Endodermal cell (in vitro differentiated cells): ENCODE data around the gene BPIFB4. TPM values are rescaled to one million over a fixed set of nuclear protein-coding genes. Genes with fewer than 3 reads are reported as not detected.
"Not testable (repeated sequence)": the region's sequence is repeated elsewhere in the genome, so short reads cannot be mapped to it uniquely, and the experiment has no call there.

ENCODE experiments used
- DNase-seq: peaks from one replicate; pipeline ENCODE4 v3.0.0-alpha.2; 2017
- H3K27ac ChIP-seq: 2 replicates; pipeline ENCODE4 v1.5.1; 2013; ENCODE audit warnings: mild to moderate bottlenecking, low read depth, low read length, moderate library complexity
- H3K27me3 ChIP-seq: 2 replicates; pipeline ENCODE4 v1.6.1; 2013; ENCODE audit warnings: mild to moderate bottlenecking, low read length, moderate library complexity; ENCODE audit not compliant: insufficient read depth, control insufficient read depth, poor library complexity, severe bottlenecking
- H3K36me3 ChIP-seq: 2 replicates; pipeline ENCODE4 v1.7.0; 2013; ENCODE audit warnings: mild to moderate bottlenecking, low read length, moderate library complexity; ENCODE audit not compliant: control insufficient read depth, insufficient read depth
- H3K4me1 ChIP-seq: one replicate; pipeline ENCODE4 v1.7.0; 2013; ENCODE audit warnings: low read length; ENCODE audit not compliant: control insufficient read depth, insufficient read depth
- H3K4me3 ChIP-seq: 2 replicates; pipeline ENCODE4 v1.5.1; 2013; ENCODE audit warnings: mild to moderate bottlenecking, low read length, moderate library complexity
- H3K9ac ChIP-seq: 2 replicates; pipeline ENCODE4 v1.6.1; 2013; ENCODE audit warnings: mild to moderate bottlenecking, low read length, moderate library complexity; ENCODE audit not compliant: poor library complexity, severe bottlenecking; ENCODE audit errors: extremely low read depth
- H3K9me3 ChIP-seq: 2 replicates; pipeline ENCODE4 v1.6.1; 2013; ENCODE audit warnings: mild to moderate bottlenecking, low read length, moderate library complexity; ENCODE audit not compliant: control insufficient read depth
- H3K27ac Mint-ChIP-seq: 2 replicates; pipeline ENCODE4 v1.8.0; 2020; ENCODE audit warnings: mixed read lengths
- H3K27me3 Mint-ChIP-seq: 2 replicates; pipeline ENCODE4 v1.8.0; 2021; ENCODE audit warnings: mild to moderate bottlenecking, mixed read lengths; ENCODE audit not compliant: insufficient read depth
- H3K36me3 Mint-ChIP-seq: 2 replicates; pipeline ENCODE4 v1.8.0; 2020; ENCODE audit warnings: low read depth, mixed read lengths
- H3K4me1 Mint-ChIP-seq: 2 replicates; pipeline ENCODE4 v1.8.0; 2020; ENCODE audit warnings: mixed read lengths
- H3K4me3 Mint-ChIP-seq: 2 replicates; pipeline ENCODE4 v1.8.0; 2020; ENCODE audit warnings: mild to moderate bottlenecking, moderate library complexity, mixed read lengths
- H3K9me3 Mint-ChIP-seq: 2 replicates; pipeline ENCODE4 v1.8.0; 2020; ENCODE audit warnings: mild to moderate bottlenecking, mixed read lengths
- WGBS, 2 experiments: methylation state at CpG; one replicate each; pipeline versions ENCODE4 v1.1.5 to v1.1.7; 2013; ENCODE audit warnings: missing lambda C conversion rate in 2 of 2, mixed read lengths in 1 of 2; ENCODE audit not compliant: insufficient coverage in 1 of 2, insufficient read length in 1 of 2; 5-methylcytosine and 5-hydroxymethylcytosine counted together
- total RNA-seq, 2 donors: library from RNA; stranded (reverse); fragmentation: NEBNext Ultra II Directional in 1 of 2; extraction: Animal tissue kit (Norgen Biotek cat#: 25700) in 1 of 2; gene quantifications; 2 replicates in 1 of 2; 3 replicates in 1 of 2; pipeline ENCODE4 v1.2.1, GENCODE V29; 2021
- TF ChIP-seq, protein P1 (sequence below): fragments of 200-600 bp; sonication (generic); conservative IDR thresholded peaks from 2 replicates; pipeline ENCODE4 v1.5.0; 2021; ENCODE audit warnings: antibody characterized with exemption, mild to moderate bottlenecking

BPIFB4 gene
- total RNA-seq, 2 donors from 2014 or later, result 0.22 TPM; not detected in 1

DNA sequence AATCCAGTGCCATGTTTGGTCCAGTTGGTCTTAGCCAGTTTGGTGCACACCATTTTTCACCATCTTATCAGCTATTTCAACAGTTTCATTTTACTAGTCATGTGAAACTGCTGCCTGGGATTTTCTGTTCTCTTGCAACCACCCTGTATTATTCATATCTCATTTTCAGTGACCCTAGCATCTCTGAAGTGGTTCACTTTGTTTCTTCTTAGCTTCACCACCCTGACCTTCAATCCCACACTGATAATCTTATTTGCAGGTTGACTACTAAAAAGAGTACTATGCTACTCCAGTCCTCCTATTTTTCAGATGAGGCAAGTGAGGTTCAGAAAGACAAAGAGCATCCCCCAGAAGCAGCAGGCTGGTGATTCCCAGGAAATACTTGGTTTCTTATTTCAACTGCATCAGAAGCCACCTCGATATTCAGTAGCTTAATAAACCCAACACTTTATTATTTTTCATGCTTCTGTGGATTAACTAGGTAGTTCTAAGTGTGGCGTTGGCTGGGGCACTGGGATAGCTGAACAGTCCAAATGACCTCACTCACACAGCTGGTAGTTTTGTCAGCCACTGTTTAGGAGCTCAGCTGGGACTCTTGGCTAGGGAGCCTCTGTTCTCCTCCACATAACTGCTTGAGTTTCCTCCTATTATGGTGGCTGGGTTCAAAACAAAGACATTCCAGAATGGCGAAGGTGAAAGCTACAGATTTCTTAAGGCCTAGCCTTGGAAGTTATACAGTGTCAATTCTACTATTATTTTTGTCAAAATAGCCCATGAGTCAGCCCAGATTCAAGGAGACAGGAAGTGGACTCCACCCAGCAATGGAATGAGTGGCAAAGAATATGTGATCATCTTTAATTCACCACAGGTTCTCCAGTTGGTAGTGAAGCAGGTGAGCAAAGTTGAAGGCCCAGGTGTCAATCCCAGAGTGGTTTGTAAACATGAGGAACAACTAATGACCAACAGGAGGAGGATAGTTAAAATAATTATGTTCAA, 40.6 kb downstream of the BPIFB4 start:
- Histone ChIP-seq H3K9ac (no peak overlapping the region), H3K9me3 (no peaks in the 10 kb centered on the region), H3K36me3 (no peaks in the 10 kb centered on the region), H3K4me1 (no peaks in the 10 kb centered on the region), H3K27ac (no peak overlapping the region), H3K27me3 (no peaks in the 10 kb centered on the region), H3K4me3 (no peak overlapping the region)
- peaks cover 24% of the 10 kb centered on the region for H3K27me3 Mint-ChIP-seq
- H3K9me3 Mint-ChIP-seq, result peaks cover 31% of the 10 kb centered on the region
- TF ChIP-seq, protein P1, sequence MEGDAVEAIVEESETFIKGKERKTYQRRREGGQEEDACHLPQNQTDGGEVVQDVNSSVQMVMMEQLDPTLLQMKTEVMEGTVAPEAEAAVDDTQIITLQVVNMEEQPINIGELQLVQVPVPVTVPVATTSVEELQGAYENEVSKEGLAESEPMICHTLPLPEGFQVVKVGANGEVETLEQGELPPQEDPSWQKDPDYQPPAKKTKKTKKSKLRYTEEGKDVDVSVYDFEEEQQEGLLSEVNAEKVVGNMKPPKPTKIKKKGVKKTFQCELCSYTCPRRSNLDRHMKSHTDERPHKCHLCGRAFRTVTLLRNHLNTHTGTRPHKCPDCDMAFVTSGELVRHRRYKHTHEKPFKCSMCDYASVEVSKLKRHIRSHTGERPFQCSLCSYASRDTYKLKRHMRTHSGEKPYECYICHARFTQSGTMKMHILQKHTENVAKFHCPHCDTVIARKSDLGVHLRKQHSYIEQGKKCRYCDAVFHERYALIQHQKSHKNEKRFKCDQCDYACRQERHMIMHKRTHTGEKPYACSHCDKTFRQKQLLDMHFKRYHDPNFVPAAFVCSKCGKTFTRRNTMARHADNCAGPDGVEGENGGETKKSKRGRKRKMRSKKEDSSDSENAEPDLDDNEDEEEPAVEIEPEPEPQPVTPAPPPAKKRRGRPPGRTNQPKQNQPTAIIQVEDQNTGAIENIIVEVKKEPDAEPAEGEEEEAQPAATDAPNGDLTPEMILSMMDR, result no peak
- H3K27ac Mint-ChIP-seq, result no peak overlapping the region
- no peak overlapping the region for H3K4me3 Mint-ChIP-seq
- peak; percentile 3 for DNase-seq
- peaks cover 2% of the 10 kb centered on the region for H3K36me3 Mint-ChIP-seq
- WGBS, 2 experiments, result 84 to 100% methylated on average over 2 to 3 of the region's 3 CpGs
- H3K4me1 Mint-ChIP-seq, result peaks cover 2% of the 10 kb centered on the region

DNA sequence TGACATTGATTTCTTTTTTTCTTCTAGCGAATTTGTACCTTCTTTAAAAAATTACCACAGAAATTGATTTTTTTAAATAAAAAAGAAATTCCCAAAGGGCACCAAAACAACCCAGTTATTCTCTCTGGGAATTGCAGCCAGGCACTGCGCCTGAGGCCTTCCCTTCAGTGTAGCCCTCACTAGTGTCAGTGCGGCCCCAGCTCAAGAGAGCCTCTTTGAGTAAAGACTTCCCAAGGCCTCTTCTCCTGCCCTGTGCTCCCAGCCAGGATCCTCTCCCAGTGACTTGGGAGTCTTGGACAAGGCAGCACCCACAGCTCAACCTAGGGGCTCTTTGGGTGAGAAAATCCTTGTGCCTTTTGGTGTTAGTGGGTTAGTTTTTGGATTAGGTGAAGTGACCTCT, 41.5 kb downstream of the BPIFB4 start:
- peaks cover 2% of the 10 kb centered on the region for H3K36me3 Mint-ChIP-seq
- Histone ChIP-seq H3K36me3 (no peaks in the 10 kb centered on the region), H3K9ac (no peak overlapping the region), H3K9me3 (no peaks in the 10 kb centered on the region), H3K4me1 (no peaks in the 10 kb centered on the region), H3K4me3 (no peak overlapping the region), H3K27me3 (no peaks in the 10 kb centered on the region), H3K27ac (no peak overlapping the region)
- H3K27ac Mint-ChIP-seq, result no peak overlapping the region
- peaks cover 26% of the 10 kb centered on the region for H3K9me3 Mint-ChIP-seq
- peaks cover 24% of the 10 kb centered on the region for H3K27me3 Mint-ChIP-seq
- H3K4me3 Mint-ChIP-seq, result no peak overlapping the region
- WGBS, 2 experiments, result 94% methylated on average over 2 of the region's 3 CpGs; no CpG with 5 or more reads in 1 of the 2 experiments
- DNase-seq, result no peak
- TF ChIP-seq, protein P1, result no peak
- H3K4me1 Mint-ChIP-seq, result peaks cover 4% of the 10 kb centered on the region

DNA sequence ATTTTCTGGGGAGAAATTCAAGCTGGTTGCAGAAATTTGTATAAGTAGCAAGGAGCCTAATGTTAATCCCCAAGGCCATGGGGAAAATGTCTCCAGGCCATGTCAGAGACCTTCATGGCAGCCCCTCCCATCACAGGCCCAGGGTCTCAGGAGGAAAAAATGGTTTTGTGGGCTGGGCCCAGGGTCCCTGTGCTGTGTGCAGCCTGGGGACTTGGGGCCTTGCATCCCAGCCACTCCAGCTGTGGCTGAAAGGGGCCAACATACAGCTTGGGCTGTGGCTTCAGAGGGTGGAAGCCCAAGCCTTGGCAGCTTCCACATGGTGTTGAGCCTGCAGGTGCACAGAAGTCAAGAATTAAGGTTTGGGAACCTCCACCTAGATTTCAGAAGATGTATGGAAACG, 42.9 kb downstream of the BPIFB4 start:
- not testable (repeated sequence) for DNase-seq, H3K27ac Mint-ChIP-seq

More for the DNA sequence above, 42.9 kb downstream of the BPIFB4 start:
- not testable (repeated sequence) for H3K4me1 ChIP-seq, H3K9ac ChIP-seq, H3K27ac ChIP-seq, H3K9me3 ChIP-seq, H3K4me3 Mint-ChIP-seq, H3K4me3 ChIP-seq, H3K36me3 ChIP-seq, H3K36me3 Mint-ChIP-seq, H3K4me1 Mint-ChIP-seq, H3K27me3 ChIP-seq
- 55 to 74% methylated on average over 1 of the region's 1 CpG for WGBS, 2 experiments
- peaks cover 24% of the 10 kb centered on the region for H3K27me3 Mint-ChIP-seq
- H3K9me3 Mint-ChIP-seq, result peaks cover 22% of the 10 kb centered on the region
